Measurements from ENCODE around the gene NAGLU. TPM values are rescaled to one million over a fixed set of nuclear protein-coding genes. Genes with fewer than 3 reads are reported as not detected.

Gene NAGLU
- total and polyA plus RNA-seq, 2 of the 13 experiments (the other 11 are each of a cell fraction or from before 2014, with no cell fraction given) = 28.2 to 40.1 TPM

DNA sequence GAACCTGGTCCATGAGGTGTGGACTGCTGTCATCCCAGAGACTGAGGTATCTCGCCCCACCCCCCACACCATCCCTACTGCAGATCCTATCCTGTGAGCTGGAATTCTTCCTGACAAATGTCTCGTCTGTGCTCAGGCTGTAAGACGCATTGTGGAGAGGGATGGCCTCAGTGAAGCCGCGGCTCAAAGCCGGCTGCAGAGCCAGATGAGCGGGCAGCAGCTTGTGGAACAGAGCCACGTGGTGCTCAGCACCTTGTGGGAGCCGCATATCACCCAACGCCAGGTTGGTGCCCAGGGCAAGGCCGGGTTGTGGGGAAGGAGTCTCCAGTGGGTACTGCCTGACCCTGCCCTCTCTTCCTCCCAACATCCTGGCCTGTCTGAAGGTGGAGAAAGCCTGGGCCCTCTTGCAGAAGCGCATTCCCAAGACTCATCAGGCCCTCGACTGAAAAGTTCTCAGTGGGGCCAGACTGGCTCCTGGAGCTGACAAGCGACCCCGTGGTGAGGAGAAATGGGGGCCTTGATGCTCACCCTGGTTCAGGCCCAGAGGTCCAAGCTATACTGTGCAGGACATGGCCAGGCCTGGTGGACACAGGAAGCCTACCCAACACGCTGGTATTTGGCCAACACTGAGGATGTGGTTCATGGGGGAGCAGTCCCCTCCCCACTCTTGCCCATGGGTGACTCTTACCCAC is 29.6 kb downstream of the NAGLU start (continued):
- TF ChIP-seq, protein P1, sequence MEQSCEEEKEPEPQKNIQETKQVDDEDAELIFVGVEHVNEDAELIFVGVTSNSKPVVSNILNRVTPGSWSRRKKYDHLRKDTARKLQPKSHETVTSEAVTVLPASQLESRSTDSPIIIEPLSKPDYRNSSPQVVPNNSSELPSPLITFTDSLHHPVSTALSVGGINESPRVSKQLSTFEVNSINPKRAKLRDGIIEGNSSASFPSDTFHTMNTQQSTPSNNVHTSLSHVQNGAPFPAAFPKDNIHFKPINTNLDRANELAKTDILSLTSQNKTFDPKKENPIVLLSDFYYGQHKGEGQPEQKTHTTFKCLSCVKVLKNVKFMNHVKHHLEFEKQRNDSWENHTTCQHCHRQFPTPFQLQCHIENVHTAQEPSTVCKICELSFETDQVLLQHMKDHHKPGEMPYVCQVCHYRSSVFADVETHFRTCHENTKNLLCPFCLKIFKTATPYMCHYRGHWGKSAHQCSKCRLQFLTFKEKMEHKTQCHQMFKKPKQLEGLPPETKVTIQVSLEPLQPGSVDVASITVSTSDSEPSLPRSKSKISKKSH (CRISPR knock-in tag; IDR thresholded peaks at IDR 0.05; ENCODE audit: borderline replicate concordance) = 0 out of 2 replicates have a peak, but pooled peaks have one; percentile 21
- TF ChIP-seq SIX1 (CRISPR knock-in tag; IDR thresholded peaks at IDR 0.05; ENCODE audit: borderline replicate concordance) = no peak
- TF ChIP-seq POLR2AphosphoS5 (IDR thresholded peaks at IDR 0.05; ENCODE audit: low read depth, low read length) = no peak
- TF ChIP-seq, protein P2, sequence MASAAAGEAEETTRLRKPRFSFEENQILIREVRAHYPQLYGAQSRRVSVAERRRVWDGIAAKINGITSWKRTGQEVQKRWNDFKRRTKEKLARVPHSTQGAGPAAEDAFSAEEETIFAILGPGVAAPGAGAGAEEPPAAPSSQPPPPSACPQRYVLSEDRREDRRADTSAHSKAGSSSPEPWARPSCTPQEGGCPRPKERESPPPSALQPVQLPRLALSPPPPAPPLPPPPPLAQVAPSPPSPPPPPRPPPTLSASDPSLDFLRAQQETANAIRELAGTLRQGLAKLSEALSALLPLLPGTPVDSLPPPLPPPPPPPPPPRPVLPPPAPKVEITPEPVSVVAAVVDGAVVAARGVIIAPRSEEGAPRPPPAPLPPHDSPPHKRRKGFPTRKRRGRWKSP (CRISPR knock-in tag; IDR thresholded peaks at IDR 0.05) = no peak
- no peak for TF ChIP-seq ZNF616 (CRISPR knock-in tag; IDR thresholded peaks at IDR 0.05; ENCODE audit: low read depth)
- TF ChIP-seq, protein P3, sequence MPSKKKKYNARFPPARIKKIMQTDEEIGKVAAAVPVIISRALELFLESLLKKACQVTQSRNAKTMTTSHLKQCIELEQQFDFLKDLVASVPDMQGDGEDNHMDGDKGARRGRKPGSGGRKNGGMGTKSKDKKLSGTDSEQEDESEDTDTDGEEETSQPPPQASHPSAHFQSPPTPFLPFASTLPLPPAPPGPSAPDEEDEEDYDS (CRISPR knock-in tag; IDR thresholded peaks at IDR 0.05) = no peak
- peak; percentile 50; the same call in 1 of the 2 replicates for TF ChIP-seq FLYWCH1 (CRISPR knock-in tag; IDR thresholded peaks at IDR 0.05)
- peak; percentile 78 for TF ChIP-seq AGO2 (optimal IDR thresholded peaks at IDR 0.05; ENCODE audit: low read depth, low read length)
- no peak for TF ChIP-seq ZSCAN21 (CRISPR knock-in tag; IDR thresholded peaks at IDR 0.05; ENCODE audit: borderline replicate concordance)
- no peak for TF ChIP-seq ZNF430 (CRISPR knock-in tag; IDR thresholded peaks at IDR 0.05)
- TF ChIP-seq CEBPG (CRISPR knock-in tag; IDR thresholded peaks at IDR 0.05) = no peak
- TF ChIP-seq RELA (CRISPR knock-in tag; IDR thresholded peaks at IDR 0.05) = no peak
- TF ChIP-seq, protein P4, sequence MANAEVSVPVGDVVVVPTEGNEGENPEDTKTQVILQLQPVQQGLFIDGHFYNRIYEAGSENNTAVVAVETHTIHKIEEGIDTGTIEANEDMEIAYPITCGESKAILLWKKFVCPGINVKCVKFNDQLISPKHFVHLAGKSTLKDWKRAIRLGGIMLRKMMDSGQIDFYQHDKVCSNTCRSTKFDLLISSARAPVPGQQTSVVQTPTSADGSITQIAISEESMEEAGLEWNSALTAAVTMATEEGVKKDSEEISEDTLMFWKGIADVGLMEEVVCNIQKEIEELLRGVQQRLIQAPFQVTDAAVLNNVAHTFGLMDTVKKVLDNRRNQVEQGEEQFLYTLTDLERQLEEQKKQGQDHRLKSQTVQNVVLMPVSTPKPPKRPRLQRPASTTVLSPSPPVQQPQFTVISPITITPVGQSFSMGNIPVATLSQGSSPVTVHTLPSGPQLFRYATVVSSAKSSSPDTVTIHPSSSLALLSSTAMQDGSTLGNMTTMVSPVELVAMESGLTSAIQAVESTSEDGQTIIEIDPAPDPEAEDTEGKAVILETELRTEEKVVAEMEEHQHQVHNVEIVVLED (CRISPR knock-in tag; IDR thresholded peaks at IDR 0.05; ENCODE audit: borderline replicate concordance) = no peak
- no peak for TF ChIP-seq BRD4 (CRISPR knock-in tag; IDR thresholded peaks at IDR 0.05)
- no peak for TF ChIP-seq NAIF1 (CRISPR knock-in tag; IDR thresholded peaks at IDR 0.05; ENCODE audit: borderline replicate concordance)
- no peak for TF ChIP-seq SATB2 (CRISPR knock-in tag; IDR thresholded peaks at IDR 0.05)
- TF ChIP-seq, protein P5, sequence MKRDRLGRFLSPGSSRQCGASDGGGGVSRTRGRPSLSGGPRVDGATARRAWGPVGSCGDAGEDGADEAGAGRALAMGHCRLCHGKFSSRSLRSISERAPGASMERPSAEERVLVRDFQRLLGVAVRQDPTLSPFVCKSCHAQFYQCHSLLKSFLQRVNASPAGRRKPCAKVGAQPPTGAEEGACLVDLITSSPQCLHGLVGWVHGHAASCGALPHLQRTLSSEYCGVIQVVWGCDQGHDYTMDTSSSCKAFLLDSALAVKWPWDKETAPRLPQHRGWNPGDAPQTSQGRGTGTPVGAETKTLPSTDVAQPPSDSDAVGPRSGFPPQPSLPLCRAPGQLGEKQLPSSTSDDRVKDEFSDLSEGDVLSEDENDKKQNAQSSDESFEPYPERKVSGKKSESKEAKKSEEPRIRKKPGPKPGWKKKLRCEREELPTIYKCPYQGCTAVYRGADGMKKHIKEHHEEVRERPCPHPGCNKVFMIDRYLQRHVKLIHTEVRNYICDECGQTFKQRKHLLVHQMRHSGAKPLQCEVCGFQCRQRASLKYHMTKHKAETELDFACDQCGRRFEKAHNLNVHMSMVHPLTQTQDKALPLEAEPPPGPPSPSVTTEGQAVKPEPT (CRISPR knock-in tag; IDR thresholded peaks at IDR 0.05; ENCODE audit: low read depth) = no peak
- no peak for TF ChIP-seq ZNF101 (CRISPR knock-in tag; IDR thresholded peaks at IDR 0.05; ENCODE audit: borderline replicate concordance, low read depth)
- TF ChIP-seq, protein P6, sequence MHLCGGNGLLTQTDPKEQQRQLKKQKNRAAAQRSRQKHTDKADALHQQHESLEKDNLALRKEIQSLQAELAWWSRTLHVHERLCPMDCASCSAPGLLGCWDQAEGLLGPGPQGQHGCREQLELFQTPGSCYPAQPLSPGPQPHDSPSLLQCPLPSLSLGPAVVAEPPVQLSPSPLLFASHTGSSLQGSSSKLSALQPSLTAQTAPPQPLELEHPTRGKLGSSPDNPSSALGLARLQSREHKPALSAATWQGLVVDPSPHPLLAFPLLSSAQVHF (CRISPR knock-in tag; IDR thresholded peaks at IDR 0.05) = no peak
- no peak for TF ChIP-seq ZMYM4 (CRISPR knock-in tag; IDR thresholded peaks at IDR 0.05)
- no peak for TF ChIP-seq ZNF136 (CRISPR knock-in tag; IDR thresholded peaks at IDR 0.05; ENCODE audit: low read depth)
- TF ChIP-seq MED13 (CRISPR knock-in tag; IDR thresholded peaks at IDR 0.05) = no peak
- no peak for TF ChIP-seq MEIS1 (CRISPR knock-in tag; IDR thresholded peaks at IDR 0.05; ENCODE audit: borderline replicate concordance)
- no peak for TF ChIP-seq TOPORS (CRISPR knock-in tag; IDR thresholded peaks at IDR 0.05)

Measured in HepG2 (cell line).